Measurements from ENCODE around the gene GPD2. TPM values are rescaled to one million over a fixed set of nuclear protein-coding genes. Genes with fewer than 3 reads are reported as not detected.

GPD2 gene
- total RNA-seq, 1 donor from 2014 or later: 49.5 TPM

DNA sequence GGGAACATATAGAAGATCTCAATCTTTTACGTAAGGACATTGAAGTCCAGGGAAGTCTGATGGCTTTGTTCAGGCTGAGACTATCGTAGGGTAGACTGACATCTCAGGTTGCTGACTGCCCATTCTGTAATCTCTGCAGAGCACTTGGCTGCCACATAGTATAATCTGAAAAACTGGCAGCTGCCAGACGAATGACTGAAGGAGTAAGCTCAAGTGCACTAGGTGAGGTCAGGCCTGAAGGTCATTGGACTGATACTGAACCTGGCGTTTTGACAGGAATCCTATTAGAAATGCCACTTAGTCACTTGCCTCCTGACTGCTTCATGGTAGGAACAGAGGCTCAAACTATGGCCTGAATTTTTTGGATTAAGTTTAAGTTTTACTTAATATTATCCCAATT is 23.5 kb downstream of the GPD2 start:
- peaks cover 4% of the 10 kb centered on the region for H3K9me3 Mint-ChIP-seq (ENCODE audit: low read depth)
- peaks cover 1% of the 10 kb centered on the region for H3K36me3 Mint-ChIP-seq (ENCODE audit: insufficient read depth)
- no peak overlapping the region for H3K4me3 Mint-ChIP-seq (ENCODE audit: low read depth)
- H3K27ac Mint-ChIP-seq: peak overlapping the region; percentile 62
- no peak for DNase-seq (ENCODE audit: low spot score, unreplicated experiment)
- H3K4me1 Mint-ChIP-seq (ENCODE audit: low read depth): peaks cover 39% of the 10 kb centered on the region
- H3K27me3 Mint-ChIP-seq: no peaks in the 10 kb centered on the region
- TF ChIP-seq, protein P1, sequence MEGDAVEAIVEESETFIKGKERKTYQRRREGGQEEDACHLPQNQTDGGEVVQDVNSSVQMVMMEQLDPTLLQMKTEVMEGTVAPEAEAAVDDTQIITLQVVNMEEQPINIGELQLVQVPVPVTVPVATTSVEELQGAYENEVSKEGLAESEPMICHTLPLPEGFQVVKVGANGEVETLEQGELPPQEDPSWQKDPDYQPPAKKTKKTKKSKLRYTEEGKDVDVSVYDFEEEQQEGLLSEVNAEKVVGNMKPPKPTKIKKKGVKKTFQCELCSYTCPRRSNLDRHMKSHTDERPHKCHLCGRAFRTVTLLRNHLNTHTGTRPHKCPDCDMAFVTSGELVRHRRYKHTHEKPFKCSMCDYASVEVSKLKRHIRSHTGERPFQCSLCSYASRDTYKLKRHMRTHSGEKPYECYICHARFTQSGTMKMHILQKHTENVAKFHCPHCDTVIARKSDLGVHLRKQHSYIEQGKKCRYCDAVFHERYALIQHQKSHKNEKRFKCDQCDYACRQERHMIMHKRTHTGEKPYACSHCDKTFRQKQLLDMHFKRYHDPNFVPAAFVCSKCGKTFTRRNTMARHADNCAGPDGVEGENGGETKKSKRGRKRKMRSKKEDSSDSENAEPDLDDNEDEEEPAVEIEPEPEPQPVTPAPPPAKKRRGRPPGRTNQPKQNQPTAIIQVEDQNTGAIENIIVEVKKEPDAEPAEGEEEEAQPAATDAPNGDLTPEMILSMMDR (IDR thresholded peaks at IDR 0.05; ENCODE audit: unreplicated experiment): no peak

DNA sequence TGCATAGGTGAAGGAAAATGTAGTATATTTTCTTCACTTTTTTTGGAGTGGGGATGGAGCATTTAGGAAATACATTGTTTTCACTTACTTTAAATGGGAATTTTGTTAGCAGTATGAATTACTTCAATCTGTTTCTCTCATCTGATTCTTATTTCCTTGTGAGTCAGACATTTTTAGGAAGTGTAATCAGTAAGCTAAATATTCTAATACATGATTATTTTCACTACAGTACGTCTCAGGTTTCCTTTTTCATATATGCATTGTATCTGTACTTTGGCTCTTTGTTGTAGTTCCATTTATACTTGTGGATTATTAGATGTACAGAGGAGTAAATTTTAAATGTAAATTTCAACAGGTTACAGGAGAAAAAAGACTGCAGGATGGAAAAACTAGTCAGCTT is 27.9 kb downstream of the GPD2 start:
- TF ChIP-seq, protein P1 (IDR thresholded peaks at IDR 0.05; ENCODE audit: unreplicated experiment): no peak
- Mint-ChIP-seq H3K4me3 (ENCODE audit: low read depth) (no peak overlapping the region), H3K9me3 (ENCODE audit: low read depth) (no peaks in the 10 kb centered on the region), H3K27me3 (no peaks in the 10 kb centered on the region), H3K27ac (peak overlapping the region; percentile 51), H3K36me3 (ENCODE audit: insufficient read depth) (no peaks in the 10 kb centered on the region), H3K4me1 (ENCODE audit: low read depth) (peaks cover 61% of the 10 kb centered on the region)
- DNase-seq (ENCODE audit: low spot score, unreplicated experiment): no peak

DNA sequence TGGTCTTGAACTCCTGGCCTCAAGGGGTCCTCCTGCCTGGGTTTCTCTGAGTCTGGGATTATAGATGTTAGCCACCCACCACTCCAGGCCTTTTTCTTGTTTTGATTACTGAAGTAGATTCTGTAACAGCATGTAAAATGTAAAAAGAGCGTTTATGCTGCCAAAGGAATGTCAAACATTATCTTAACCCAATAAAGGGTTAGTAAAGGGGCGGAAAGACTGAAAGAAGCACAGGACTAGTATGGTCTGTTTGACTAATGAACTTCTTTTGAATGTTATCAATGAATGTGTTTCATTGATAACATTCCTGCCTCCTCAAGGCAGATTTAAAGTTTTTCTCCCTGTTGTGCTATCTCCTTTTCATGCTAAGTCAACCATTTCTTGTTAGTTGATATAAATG is 29.4 kb downstream of the GPD2 start:
- H3K4me3 Mint-ChIP-seq (ENCODE audit: low read depth): peak overlapping the region; percentile 19
- TF ChIP-seq, protein P1 (IDR thresholded peaks at IDR 0.05; ENCODE audit: unreplicated experiment): no peak

DNA sequence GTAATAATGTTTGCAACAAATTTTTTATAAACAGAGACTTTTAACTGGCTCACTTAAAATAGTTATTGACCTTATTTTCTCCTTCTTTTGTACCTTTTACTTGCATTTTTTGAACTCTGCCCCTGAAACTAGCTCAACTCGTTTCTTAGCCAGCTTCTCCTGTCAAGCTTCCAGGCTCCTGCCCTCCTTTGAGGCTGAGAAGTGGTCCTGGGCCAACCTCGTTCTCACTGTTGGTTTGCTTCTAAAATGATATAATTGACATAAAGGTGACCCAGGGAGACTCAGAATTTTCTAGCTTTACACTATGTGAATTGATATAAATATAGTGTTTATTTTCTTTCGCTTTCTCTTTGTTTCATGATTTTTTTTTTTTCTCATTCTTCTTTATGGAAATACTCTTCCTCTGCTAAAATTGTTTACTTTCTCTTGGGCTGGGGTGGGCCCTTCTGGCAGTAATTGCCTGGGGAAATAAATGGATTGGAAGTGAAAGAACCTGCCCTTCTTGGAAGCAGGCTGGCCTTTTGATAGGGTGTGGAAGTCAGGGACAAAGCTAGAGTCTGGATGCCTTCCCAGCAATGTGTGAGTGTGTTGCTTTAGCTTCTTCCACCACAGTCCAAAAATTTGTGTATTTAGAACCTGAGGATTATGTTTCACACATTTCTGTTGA is 30.7 kb downstream of the GPD2 start:
- H3K4me3 Mint-ChIP-seq (ENCODE audit: low read depth): peak overlapping the region; percentile 24
- H3K27me3 Mint-ChIP-seq: no peaks in the 10 kb centered on the region
- H3K4me1 Mint-ChIP-seq (ENCODE audit: low read depth): peaks cover 68% of the 10 kb centered on the region
- H3K27ac Mint-ChIP-seq: peak overlapping the region; percentile 92
- no peak for DNase-seq (ENCODE audit: low spot score, unreplicated experiment)
- TF ChIP-seq, protein P1 (IDR thresholded peaks at IDR 0.05; ENCODE audit: unreplicated experiment): no peak
- H3K36me3 Mint-ChIP-seq (ENCODE audit: insufficient read depth): no peaks in the 10 kb centered on the region
- no peaks in the 10 kb centered on the region for H3K9me3 Mint-ChIP-seq (ENCODE audit: low read depth)

More for the DNA sequence above, 29.4 kb downstream of the GPD2 start:
- Mint-ChIP-seq H3K9me3 (ENCODE audit: low read depth) (no peaks in the 10 kb centered on the region), H3K27ac (peak overlapping the region; percentile 72), H3K36me3 (ENCODE audit: insufficient read depth) (no peaks in the 10 kb centered on the region), H3K27me3 (no peaks in the 10 kb centered on the region), H3K4me1 (ENCODE audit: low read depth) (peaks cover 61% of the 10 kb centered on the region)
- DNase-seq (ENCODE audit: low spot score, unreplicated experiment): no peak

DNA sequence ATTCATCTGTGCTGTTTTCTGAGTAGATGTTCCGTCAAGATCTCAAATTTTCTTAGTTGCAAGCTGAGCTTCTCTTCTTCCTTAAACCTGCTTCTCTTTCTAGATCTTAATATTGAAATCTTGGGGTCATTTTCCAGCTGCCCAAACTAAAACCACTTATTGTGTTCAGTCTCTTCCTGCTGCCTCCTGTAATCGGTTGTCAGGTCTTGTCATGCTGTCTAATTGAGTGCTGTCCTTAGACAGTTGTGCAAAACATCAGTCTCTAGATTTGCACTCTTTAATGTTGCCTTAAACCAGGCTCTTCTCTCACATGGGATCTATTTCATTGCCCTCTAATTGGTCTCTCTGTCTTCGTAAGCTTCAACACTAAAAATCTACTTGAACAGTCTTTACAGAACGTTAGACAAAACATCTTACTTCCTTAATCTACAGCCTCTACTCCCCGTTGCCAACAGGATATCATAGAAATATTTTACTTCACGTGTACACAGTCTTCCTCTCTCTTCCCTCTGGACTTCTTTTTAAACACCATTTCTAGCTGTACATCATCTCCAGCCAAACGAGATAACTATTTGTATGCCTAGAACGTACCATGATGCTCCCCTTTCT is 34.9 kb downstream of the GPD2 start:
- Mint-ChIP-seq H3K27ac (no peak overlapping the region), H3K27me3 (no peaks in the 10 kb centered on the region), H3K36me3 (ENCODE audit: insufficient read depth) (peaks cover 2% of the 10 kb centered on the region), H3K4me3 (ENCODE audit: low read depth) (no peak overlapping the region), H3K9me3 (ENCODE audit: low read depth) (no peaks in the 10 kb centered on the region), H3K4me1 (ENCODE audit: low read depth) (peaks cover 74% of the 10 kb centered on the region)
- DNase-seq (ENCODE audit: low spot score, unreplicated experiment): no peak
- TF ChIP-seq, protein P1 (IDR thresholded peaks at IDR 0.05; ENCODE audit: unreplicated experiment): no peak

Data from progenitor cell of endocrine pancreas (in vitro differentiated cells).